Activated naive CD8-positive, alpha-beta T cell treated with anti-CD3 and anti-CD28 coated beads, Interleukin-2, amount 50 U/mL, for 24 hours (primary cell): ENCODE measurements around the gene SPRTN.
A peak's percentile ranks its signal among the peaks of the same experiment; 100 is the strongest.

Experiments
- ATAC-seq: fragments of 150-1000 bp; cut with Tn5 transposase; one replicate; pipeline ENCODE4 v1.10.0; 2021
- DNase-seq: peaks from one replicate; pipeline ENCODE4 v3.0.0; 2021
- H3K27ac Mint-ChIP-seq: one replicate; pipeline ENCODE4 v1.8.0; 2021; ENCODE audit warnings: mild to moderate bottlenecking, mixed read lengths
- H3K27me3 Mint-ChIP-seq: one replicate; pipeline ENCODE4 v1.8.0; 2021; ENCODE audit warnings: mixed read lengths
- H3K36me3 Mint-ChIP-seq: one replicate; pipeline ENCODE4 v1.8.0; 2021; ENCODE audit warnings: low read depth, mixed read lengths
- H3K4me1 Mint-ChIP-seq: one replicate; pipeline ENCODE4 v1.8.0; 2021; ENCODE audit warnings: mixed read lengths
- H3K4me3 Mint-ChIP-seq: one replicate; pipeline ENCODE4 v1.8.0; 2021; ENCODE audit warnings: mild to moderate bottlenecking, moderate library complexity, mixed read lengths
- H3K9me3 Mint-ChIP-seq: one replicate; pipeline ENCODE4 v1.8.0; 2021; ENCODE audit warnings: mixed read lengths

The SPRTN gene, protein sequence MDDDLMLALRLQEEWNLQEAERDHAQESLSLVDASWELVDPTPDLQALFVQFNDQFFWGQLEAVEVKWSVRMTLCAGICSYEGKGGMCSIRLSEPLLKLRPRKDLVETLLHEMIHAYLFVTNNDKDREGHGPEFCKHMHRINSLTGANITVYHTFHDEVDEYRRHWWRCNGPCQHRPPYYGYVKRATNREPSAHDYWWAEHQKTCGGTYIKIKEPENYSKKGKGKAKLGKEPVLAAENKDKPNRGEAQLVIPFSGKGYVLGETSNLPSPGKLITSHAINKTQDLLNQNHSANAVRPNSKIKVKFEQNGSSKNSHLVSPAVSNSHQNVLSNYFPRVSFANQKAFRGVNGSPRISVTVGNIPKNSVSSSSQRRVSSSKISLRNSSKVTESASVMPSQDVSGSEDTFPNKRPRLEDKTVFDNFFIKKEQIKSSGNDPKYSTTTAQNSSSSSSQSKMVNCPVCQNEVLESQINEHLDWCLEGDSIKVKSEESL

DNA sequence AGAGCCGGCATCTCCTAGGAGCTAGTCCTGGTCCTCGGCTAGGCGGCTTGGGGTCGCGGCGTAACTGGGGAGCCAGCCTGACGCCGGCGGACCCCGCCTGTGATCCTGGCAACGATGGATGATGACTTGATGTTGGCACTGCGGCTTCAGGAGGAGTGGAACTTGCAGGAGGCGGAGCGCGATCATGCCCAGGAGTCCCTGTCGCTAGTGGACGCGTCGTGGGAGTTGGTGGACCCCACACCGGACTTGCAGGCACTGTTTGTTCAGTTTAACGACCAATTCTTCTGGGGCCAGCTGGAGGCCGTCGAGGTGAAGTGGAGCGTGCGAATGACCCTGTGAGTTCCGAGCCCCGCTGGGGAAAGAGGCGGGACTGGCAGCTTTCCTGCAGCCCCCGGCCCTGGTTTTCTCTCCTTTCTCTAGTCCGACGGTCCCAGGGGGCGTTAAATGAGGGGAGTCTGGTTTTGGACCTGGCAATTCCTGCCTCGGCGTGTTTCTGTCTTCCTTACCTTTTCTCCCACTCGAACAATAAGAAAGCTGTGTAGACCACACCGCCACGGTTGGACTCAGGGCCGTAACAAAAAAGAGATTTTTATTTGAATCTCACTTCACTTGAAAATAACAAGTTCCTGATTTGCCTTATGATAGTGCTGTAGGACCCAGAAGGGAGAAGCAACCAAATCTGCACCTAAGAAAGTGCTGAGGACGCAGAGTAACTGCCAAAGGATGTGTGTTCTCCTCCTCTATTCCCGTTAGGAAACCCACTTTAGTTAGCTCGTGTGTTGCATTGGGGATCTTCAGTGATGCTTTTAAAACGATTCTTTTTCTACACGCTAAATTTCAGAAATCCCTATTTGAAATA, at the start of gene SPRTN:
Gene SPRTN, plus strand, starts transcription at position 24 of the 859 bp plus-strand sequence. Its CDS starts 91 bp downstream, at position 115.
- Mint-ChIP-seq H3K36me3 (peaks cover 49% of the 10 kb centered on the region), H3K27ac (peak within 1 kb of the TSS; percentile 98), H3K27me3 (peaks cover 3% of the 10 kb centered on the region), H3K4me1 (peaks cover 58% of the 10 kb centered on the region), H3K9me3 (peaks cover 3% of the 10 kb centered on the region), H3K4me3 (peak within 1 kb of the TSS; percentile 94)
- DNase-seq (no peak), ATAC-seq (no peak)

DNA sequence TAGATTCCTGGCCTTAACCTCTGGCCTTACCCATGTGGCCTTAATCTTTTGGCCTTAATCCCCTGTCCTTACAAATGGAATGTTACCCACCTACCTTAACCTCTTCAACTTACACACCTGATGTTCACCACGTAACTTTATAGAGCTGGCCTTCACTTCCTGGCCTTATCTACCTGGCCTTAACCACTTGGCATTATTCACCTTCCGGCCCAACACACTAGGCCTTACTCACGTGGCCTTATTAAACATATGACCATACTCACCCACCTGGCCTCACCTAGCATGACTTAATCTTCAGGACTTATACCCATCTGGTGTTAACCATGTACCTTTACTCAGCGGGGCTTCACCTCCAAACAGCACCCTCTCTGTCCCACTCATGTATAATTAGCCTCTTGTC, 42.2 kb upstream of the SPRTN start:
- Mint-ChIP-seq H3K9me3 (no peaks in the 10 kb centered on the region), H3K27ac (no peak overlapping the region), H3K4me1 (no peaks in the 10 kb centered on the region), H3K36me3 (no peaks in the 10 kb centered on the region), H3K4me3 (no peak overlapping the region), H3K27me3 (no peaks in the 10 kb centered on the region)
- ATAC-seq (no peak), DNase-seq (no peak)

GRCh38 chr1:231301990-231302389, 36.1 kb upstream of the SPRTN start:
- H3K4me3 Mint-ChIP-seq, result no peak overlapping the region

DNA sequence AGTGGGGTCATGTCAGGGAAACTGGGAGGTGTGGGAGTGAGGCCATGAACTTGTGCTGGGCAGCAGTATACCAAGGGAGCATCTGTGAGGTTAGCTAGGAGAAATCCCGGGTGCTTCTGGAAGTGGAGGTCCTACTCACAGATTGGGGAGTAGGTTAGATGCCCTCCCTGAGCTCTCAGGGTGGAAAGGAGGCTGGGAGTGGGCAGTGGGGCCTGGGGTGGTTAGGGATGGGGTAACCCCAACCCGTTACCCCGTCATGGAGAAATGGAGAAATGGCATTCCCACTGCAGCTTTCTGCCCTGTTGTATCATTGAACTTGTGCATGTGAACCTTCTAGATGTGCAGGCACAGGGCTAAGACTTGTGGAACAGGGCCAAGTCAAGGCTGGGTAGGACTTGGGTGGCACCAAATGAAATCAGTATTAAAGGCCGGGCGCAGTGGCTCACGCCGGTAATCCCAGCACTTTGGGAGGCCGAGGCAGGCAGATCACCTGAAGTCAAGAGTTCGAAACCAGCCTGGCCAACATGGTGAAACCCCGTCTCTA, 27.6 kb upstream of the SPRTN start:
- ATAC-seq, result no peak
- no peaks in the 10 kb centered on the region for H3K27me3 Mint-ChIP-seq
- no peak overlapping the region for H3K27ac Mint-ChIP-seq
- no peak overlapping the region for H3K4me3 Mint-ChIP-seq
- H3K9me3 Mint-ChIP-seq, result no peaks in the 10 kb centered on the region
- DNase-seq, result no peak
- no peaks in the 10 kb centered on the region for H3K4me1 Mint-ChIP-seq
- no peaks in the 10 kb centered on the region for H3K36me3 Mint-ChIP-seq

More at GRCh38 chr1:231301990-231302389, 36.1 kb upstream of the SPRTN start:
- Mint-ChIP-seq H3K9me3 (no peaks in the 10 kb centered on the region), H3K4me1 (no peaks in the 10 kb centered on the region), H3K27me3 (no peaks in the 10 kb centered on the region), H3K36me3 (no peaks in the 10 kb centered on the region), H3K27ac (no peak overlapping the region)
- DNase-seq (no peak), ATAC-seq (no peak)

GRCh38 chr1:231311720-231312431, 26.2 kb upstream of the SPRTN start:
- Mint-ChIP-seq H3K36me3 (no peaks in the 10 kb centered on the region), H3K27ac (no peak overlapping the region), H3K27me3 (no peaks in the 10 kb centered on the region), H3K4me1 (no peaks in the 10 kb centered on the region), H3K4me3 (no peak overlapping the region), H3K9me3 (no peaks in the 10 kb centered on the region)
- no peak for ATAC-seq
- DNase-seq, result no peak

DNA sequence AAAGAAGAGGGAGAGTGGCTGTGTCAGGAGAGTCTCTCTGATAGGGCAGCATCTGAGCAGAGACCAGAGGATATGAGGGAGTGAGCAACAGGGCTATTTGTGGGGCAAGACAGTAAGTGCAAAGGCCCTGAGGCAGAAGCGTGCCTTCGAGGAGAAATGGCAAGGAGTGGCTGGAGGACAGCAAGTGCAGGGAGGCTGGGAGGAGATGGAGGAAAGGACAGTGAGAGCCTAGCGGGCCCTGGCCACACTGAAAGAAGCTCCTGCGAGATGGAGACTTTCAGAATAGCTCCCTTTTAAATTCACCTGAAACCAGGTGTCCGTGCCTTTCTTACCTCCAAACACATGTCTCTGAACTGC, 25.7 kb upstream of the SPRTN start:
- no peaks in the 10 kb centered on the region for H3K27me3 Mint-ChIP-seq
- H3K36me3 Mint-ChIP-seq, result no peaks in the 10 kb centered on the region
- no peaks in the 10 kb centered on the region for H3K4me1 Mint-ChIP-seq
- H3K9me3 Mint-ChIP-seq, result no peaks in the 10 kb centered on the region
- H3K27ac Mint-ChIP-seq, result no peak overlapping the region
- no peak for ATAC-seq
- DNase-seq, result no peak
- H3K4me3 Mint-ChIP-seq, result no peak overlapping the region

DNA sequence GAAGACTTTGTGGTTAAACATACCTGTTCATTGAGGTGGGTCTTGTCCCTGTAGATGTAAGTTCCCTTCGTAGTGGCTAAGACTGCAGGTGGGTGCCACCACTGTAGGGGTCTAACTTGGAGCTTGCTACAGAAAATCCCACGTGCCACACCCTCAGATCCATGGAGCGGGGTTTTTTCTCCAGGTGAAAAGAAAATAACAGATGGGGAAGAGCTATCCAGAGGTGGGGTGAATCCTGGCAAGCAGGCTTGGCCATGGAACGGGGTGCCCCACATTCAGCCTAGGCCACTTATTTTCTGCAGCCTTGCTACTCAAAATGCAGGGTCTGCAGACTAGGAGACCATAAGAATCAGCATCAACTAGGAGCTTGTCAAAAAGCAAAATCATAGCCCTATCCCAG, 24.4 kb upstream of the SPRTN start:
- Mint-ChIP-seq H3K4me3 (no peak overlapping the region), H3K27ac (no peak overlapping the region), H3K9me3 (no peaks in the 10 kb centered on the region), H3K4me1 (no peaks in the 10 kb centered on the region), H3K27me3 (no peaks in the 10 kb centered on the region), H3K36me3 (no peaks in the 10 kb centered on the region)
- ATAC-seq, result no peak
- DNase-seq, result no peak

- Mint-ChIP-seq H3K4me1 (no peaks in the 10 kb centered on the region), H3K27me3 (no peaks in the 10 kb centered on the region)
- peak; percentile 82 for ATAC-seq
Measured at GRCh38 chr1:231315887-231316286, 22.2 kb upstream of the SPRTN start.

DNA sequence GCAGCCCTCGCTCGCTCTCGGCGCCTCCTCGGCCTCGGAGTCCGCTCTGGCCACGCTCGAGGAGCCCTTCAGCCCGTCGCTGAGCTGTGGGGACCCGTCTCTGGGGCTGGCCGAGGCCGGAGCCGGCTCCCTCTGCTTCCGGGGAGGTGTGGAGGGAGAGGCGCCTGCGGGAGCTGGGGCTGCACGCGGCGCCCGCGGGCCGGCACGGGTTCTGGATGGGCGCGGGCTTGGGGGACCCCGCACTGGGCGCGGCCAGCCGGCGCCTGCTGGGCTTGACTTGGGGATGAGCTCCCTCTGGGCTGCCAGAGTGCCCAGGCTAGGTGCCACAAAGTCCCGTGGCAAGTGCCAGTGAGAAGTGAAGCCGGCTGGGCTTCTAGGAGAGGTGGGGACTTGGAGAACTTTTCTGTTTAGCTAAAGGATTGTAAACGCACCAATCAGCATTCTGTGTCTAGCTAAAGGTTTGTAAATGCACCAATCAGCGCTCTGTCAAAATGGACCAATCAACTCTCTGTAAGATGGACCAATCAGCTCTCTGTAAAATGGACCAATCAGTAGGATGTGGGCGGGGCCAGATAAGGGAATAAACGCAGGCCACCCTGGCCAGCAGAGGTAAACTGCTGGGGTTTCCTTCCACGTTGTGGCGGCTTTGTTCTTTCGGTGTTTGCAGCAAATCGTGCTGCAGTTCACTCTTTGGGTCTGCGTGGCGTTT, 20.6 kb upstream of the SPRTN start:
- Mint-ChIP-seq H3K9me3 (no peaks in the 10 kb centered on the region), H3K27me3 (no peaks in the 10 kb centered on the region), H3K36me3 (no peaks in the 10 kb centered on the region), H3K27ac (no peak overlapping the region), H3K4me3 (no peak overlapping the region), H3K4me1 (no peaks in the 10 kb centered on the region)
- ATAC-seq (no peak), DNase-seq (no peak)

More at GRCh38 chr1:231315887-231316286, 22.2 kb upstream of the SPRTN start:
- Mint-ChIP-seq H3K4me3 (no peak overlapping the region), H3K9me3 (no peaks in the 10 kb centered on the region), H3K27ac (no peak overlapping the region), H3K36me3 (no peaks in the 10 kb centered on the region)
- DNase-seq, result peak; percentile 57

GRCh38 chr1:231318015-231318355, 20.1 kb upstream of the SPRTN start:
- H3K4me1 Mint-ChIP-seq, result no peaks in the 10 kb centered on the region
- no peaks in the 10 kb centered on the region for H3K27me3 Mint-ChIP-seq
- no peaks in the 10 kb centered on the region for H3K36me3 Mint-ChIP-seq
- no peaks in the 10 kb centered on the region for H3K9me3 Mint-ChIP-seq
- ATAC-seq, result no peak
- H3K4me3 Mint-ChIP-seq, result no peak overlapping the region
- no peak overlapping the region for H3K27ac Mint-ChIP-seq
- DNase-seq, result no peak

- no peaks in the 10 kb centered on the region for H3K27me3 Mint-ChIP-seq
- no peaks in the 10 kb centered on the region for H3K36me3 Mint-ChIP-seq
- ATAC-seq (no peak), DNase-seq (no peak)
- no peak overlapping the region for H3K4me3 Mint-ChIP-seq
- no peaks in the 10 kb centered on the region for H3K4me1 Mint-ChIP-seq
- no peak overlapping the region for H3K27ac Mint-ChIP-seq
- no peaks in the 10 kb centered on the region for H3K9me3 Mint-ChIP-seq
Measured at GRCh38 chr1:231318568-231318967, 19.5 kb upstream of the SPRTN start.

DNA sequence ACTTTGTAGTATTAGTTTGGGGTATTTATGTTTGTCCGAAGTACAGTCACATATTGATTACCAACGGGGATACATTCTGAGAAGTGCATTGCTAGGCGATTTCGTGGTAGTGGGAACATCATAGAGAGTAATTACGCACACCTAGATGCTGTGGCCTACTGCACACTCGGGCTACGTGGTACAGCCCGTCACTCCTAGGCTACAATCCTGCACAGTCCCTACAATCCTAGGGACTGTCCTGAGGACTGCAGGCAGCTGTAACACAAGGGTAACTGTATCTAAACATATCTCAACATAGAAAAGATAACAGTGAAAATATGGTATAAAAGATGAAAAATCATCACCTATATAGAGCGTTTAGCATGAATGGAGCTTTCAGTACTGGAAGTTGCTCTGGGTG, 19.0 kb upstream of the SPRTN start:
- Mint-ChIP-seq H3K4me1 (no peaks in the 10 kb centered on the region), H3K36me3 (no peaks in the 10 kb centered on the region), H3K27me3 (no peaks in the 10 kb centered on the region), H3K9me3 (no peaks in the 10 kb centered on the region), H3K27ac (no peak overlapping the region), H3K4me3 (no peak overlapping the region)
- ATAC-seq, result no peak
- no peak for DNase-seq

- ATAC-seq, result no peak
- no peak overlapping the region for H3K27ac Mint-ChIP-seq
- H3K36me3 Mint-ChIP-seq, result no peaks in the 10 kb centered on the region
- DNase-seq, result no peak
- no peak overlapping the region for H3K4me3 Mint-ChIP-seq
- no peaks in the 10 kb centered on the region for H3K27me3 Mint-ChIP-seq
- no peaks in the 10 kb centered on the region for H3K4me1 Mint-ChIP-seq
- no peaks in the 10 kb centered on the region for H3K9me3 Mint-ChIP-seq
Measured at GRCh38 chr1:231322880-231323530, 15.1 kb upstream of the SPRTN start.
